Measurements from ENCODE around the gene ERICH6B.

GRCh38 chr13:45595965-45596364 is 19.6 kb downstream of the ERICH6B start:
- TF ChIP-seq CTCF (IDR thresholded peaks at IDR 0.05): no peak
- no peak for TF ChIP-seq POLR2A (IDR thresholded peaks at IDR 0.05)
